Type B pancreatic cell (in vitro differentiated cells): Measurements from ENCODE around the gene SNCAIP. TPM values are rescaled to one million over a fixed set of nuclear protein-coding genes. Genes with fewer than 3 reads are reported as not detected.

Source experiments
- DNase-seq: peaks from one replicate; pipeline ENCODE4 v3.0.0; 2021; ENCODE audit warnings: mixed read lengths; ENCODE audit not compliant: unreplicated experiment; ENCODE audit errors: extremely low spot score
- H3K27ac Mint-ChIP-seq: 2 replicates; pipeline ENCODE4 v1.8.0; 2021; ENCODE audit warnings: mild to moderate bottlenecking, mixed read lengths
- H3K27me3 Mint-ChIP-seq: 2 replicates; pipeline ENCODE4 v1.8.0; 2021; ENCODE audit warnings: mixed read lengths
- H3K36me3 Mint-ChIP-seq: 2 replicates; pipeline ENCODE4 v1.8.0; 2021; ENCODE audit warnings: mixed read lengths
- H3K4me1 Mint-ChIP-seq: one replicate; pipeline ENCODE4 v1.8.0; 2021; ENCODE audit warnings: mixed read lengths; ENCODE audit not compliant: unreplicated experiment
- H3K4me3 Mint-ChIP-seq: 2 replicates; pipeline ENCODE4 v1.8.0; 2021; ENCODE audit warnings: mild to moderate bottlenecking, mixed read lengths
- H3K9me3 Mint-ChIP-seq: 2 replicates; pipeline ENCODE4 v1.8.0; 2021; ENCODE audit warnings: mixed read lengths
- total RNA-seq: library from RNA; stranded (reverse); gene quantifications from 2 replicates; pipeline ENCODE4 v1.2.1, GENCODE V29; 2021; ENCODE audit warnings: low replicate concordance
- TF ChIP-seq, protein P1 (sequence below): fragments of 200-600 bp; sonication (generic); conservative IDR thresholded peaks from 2 replicates; pipeline ENCODE4 v1.5.0; 2021; ENCODE audit warnings: antibody characterized with exemption, mild to moderate bottlenecking

SNCAIP gene
- total RNA-seq, 1 donor from 2014 or later = 31.6 TPM

DNA sequence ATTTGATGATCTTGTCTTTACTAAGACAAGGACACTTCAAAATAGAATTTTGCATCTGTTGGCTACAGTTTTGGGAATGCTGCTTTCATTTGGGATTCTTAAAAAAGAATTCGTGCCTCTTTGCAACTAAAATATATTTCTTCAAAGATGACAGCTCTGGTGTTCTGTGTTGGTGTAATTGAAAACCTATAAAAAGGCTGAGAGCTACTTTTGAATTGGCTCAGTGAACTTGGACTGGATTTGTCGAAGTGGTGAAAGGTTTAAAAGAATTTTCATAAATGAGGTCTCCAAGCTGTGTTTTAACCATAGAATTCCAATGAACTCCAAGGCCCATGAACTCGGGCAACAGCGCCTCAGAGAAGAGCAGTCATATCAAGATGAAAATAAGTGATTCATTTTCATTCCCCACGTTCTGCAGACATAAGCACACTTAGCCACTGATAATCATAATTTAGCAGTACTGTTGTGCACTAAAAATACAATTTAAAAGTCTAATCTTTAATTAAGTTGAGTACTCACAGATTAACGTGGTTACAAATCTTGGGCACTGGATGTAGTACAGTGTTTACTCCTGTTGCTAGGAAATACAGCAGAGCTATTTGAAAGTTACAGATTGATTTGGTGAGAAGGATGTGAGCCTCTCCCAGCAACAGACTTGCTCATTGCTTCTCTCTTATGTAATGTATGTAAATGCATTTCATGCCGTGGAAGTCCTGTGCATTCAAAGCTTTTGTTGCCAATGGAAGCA is 10.9 kb downstream of the SNCAIP start:
- Mint-ChIP-seq H3K4me1 (peaks cover 31% of the 10 kb centered on the region), H3K27me3 (peaks cover 11% of the 10 kb centered on the region), H3K27ac (peak overlapping the region; percentile 50), H3K4me3 (no peak overlapping the region), H3K36me3 (peaks cover 4% of the 10 kb centered on the region), H3K9me3 (no peaks in the 10 kb centered on the region)
- TF ChIP-seq, protein P1, sequence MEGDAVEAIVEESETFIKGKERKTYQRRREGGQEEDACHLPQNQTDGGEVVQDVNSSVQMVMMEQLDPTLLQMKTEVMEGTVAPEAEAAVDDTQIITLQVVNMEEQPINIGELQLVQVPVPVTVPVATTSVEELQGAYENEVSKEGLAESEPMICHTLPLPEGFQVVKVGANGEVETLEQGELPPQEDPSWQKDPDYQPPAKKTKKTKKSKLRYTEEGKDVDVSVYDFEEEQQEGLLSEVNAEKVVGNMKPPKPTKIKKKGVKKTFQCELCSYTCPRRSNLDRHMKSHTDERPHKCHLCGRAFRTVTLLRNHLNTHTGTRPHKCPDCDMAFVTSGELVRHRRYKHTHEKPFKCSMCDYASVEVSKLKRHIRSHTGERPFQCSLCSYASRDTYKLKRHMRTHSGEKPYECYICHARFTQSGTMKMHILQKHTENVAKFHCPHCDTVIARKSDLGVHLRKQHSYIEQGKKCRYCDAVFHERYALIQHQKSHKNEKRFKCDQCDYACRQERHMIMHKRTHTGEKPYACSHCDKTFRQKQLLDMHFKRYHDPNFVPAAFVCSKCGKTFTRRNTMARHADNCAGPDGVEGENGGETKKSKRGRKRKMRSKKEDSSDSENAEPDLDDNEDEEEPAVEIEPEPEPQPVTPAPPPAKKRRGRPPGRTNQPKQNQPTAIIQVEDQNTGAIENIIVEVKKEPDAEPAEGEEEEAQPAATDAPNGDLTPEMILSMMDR = no peak
- no peak for DNase-seq

DNA sequence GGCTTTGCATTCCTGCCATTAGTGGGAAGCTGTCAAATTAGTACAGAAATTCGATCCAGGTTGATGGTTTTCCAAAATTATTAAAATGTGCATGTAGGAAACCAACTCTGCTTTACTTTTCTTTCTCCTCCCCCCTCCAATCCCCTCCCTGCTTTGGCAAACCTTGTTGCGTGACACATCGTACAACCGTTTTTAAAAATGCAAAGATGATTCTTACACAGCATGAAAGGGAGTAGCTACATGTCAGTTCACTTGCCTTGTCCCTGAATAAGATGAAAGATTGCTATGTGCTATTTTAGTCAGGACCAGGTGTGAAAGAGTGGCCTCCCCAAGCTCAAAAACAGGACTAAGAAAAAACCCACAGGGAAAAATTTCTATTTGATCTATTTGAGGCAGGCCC is 11.7 kb downstream of the SNCAIP start:
- H3K27ac Mint-ChIP-seq = no peak overlapping the region
- peaks cover 5% of the 10 kb centered on the region for H3K27me3 Mint-ChIP-seq
- H3K4me3 Mint-ChIP-seq = no peak overlapping the region
- no peaks in the 10 kb centered on the region for H3K9me3 Mint-ChIP-seq
- peaks cover 31% of the 10 kb centered on the region for H3K4me1 Mint-ChIP-seq
- no peak for DNase-seq
- peaks cover 4% of the 10 kb centered on the region for H3K36me3 Mint-ChIP-seq
- TF ChIP-seq, protein P1 = no peak

DNA sequence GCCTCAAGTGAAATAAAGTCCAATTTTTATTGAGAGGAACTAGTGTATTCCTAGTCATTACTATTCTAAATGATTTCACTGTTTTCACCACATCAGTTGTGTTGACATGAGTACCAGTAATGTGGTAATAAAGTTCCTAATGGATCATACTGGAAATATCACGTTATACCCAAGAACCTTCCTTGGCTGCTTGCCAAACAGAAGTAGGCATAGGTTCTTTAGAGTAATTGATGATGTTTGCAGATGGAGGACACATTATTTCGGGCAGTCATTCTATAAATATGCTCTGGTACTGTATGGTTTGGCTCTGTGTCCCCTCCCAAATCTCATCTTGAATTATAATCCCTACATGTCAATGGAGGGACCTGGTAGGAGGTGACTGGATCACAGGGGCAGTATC is 15.1 kb downstream of the SNCAIP start:
- Mint-ChIP-seq H3K36me3 (peaks cover 8% of the 10 kb centered on the region), H3K9me3 (no peaks in the 10 kb centered on the region), H3K4me3 (no peak overlapping the region), H3K27me3 (no peaks in the 10 kb centered on the region), H3K27ac (no peak overlapping the region), H3K4me1 (peaks cover 25% of the 10 kb centered on the region)
- no peak for DNase-seq
- TF ChIP-seq, protein P1 = no peak

DNA sequence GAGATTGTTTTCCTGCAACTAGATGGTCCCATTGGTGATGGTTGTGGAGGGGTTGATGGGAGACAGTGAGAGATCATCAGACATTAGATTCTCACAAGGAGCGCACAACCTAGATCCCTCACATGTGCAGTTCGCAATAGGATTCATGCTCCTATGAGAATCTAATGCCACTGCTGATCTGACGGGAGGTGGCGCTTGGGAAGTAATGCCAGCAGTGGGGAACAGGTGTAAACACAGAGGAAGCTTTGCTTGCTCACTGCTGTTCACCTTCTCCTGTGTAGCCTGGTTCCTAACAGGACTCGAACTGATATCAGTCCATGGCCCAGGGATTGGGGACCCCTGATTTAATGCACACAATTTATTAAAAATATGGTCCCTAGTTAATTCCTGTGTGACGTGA is 18.8 kb downstream of the SNCAIP start:
- H3K4me1 Mint-ChIP-seq = peaks cover 11% of the 10 kb centered on the region
- no peaks in the 10 kb centered on the region for H3K27me3 Mint-ChIP-seq
- TF ChIP-seq, protein P1 = no peak
- DNase-seq = no peak
- H3K9me3 Mint-ChIP-seq = no peaks in the 10 kb centered on the region
- H3K36me3 Mint-ChIP-seq = peaks cover 4% of the 10 kb centered on the region
- no peak overlapping the region for H3K27ac Mint-ChIP-seq
- H3K4me3 Mint-ChIP-seq = no peak overlapping the region

DNA sequence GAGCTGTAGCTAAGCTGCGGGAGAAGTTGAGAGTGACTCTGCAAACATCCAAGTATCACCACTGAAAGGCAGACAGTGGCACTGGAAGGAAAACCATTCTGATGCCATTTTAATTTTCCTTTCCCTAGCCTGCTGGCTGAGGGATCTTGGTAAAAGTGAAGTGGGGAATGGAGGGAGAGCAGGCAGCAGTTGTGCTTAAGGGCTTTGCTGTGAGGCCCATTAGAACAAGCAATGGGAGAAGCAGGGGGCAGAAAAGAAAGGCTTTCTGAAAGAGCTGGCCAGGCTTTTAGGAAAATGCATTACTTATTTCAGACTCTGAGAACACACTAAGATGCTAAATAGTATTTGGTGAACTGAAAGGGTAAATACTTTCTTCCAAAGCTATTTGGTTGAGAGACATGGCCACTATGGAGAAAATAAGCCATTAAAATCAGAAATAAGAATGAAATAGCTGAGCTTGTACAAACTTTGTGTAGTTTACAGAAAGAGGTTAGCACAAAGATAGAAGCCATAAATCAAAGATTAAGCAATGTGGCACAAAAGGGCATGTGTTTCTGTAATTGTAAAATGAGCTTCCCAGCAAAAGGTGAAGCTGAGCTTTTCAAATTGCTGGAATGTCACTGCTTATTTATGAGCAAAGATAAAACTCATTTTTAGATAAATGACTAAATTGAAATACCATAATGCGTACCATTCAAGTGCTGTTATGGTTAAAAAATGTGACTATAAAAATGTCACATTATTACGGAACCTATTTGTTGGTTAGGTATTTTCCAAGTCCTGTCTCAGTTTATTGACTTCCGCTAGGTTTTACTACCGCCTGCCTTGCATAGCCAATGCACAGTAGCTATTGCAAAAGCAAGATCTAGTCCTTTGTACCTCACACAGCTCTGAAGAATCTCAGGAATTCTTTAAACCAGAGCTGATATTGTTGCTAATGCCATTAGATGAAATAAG is 20.8 kb downstream of the SNCAIP start:
- peaks cover 11% of the 10 kb centered on the region for H3K4me1 Mint-ChIP-seq
- H3K27me3 Mint-ChIP-seq = no peaks in the 10 kb centered on the region
- no peak for DNase-seq
- H3K9me3 Mint-ChIP-seq = no peaks in the 10 kb centered on the region
- peaks cover 7% of the 10 kb centered on the region for H3K36me3 Mint-ChIP-seq
- peak overlapping the region; percentile 42 for H3K4me3 Mint-ChIP-seq
- TF ChIP-seq, protein P1 = no peak
- H3K27ac Mint-ChIP-seq = peak overlapping the region; percentile 13
